Prostate gland (tissue), 2 donors: ENCODE results near the gene SLC1A1. TPM values are rescaled to one million over a fixed set of nuclear protein-coding genes. Genes with fewer than 3 reads are reported as not detected.
A peak's percentile ranks its signal among the peaks of the same experiment; 100 is the strongest.
"Not testable (repeated sequence)": the region's sequence is repeated elsewhere in the genome, so short reads cannot be mapped to it uniquely, and the experiment has no call there.

ENCODE experiments used
- DNase-seq: peaks from one replicate; pipeline ENCODE4 v3.0.0-alpha.2; 2019; ENCODE audit warnings: low spot score
- H3K27ac ChIP-seq, 2 donors: fragments of 200-600 bp; sonication (generic); 2 replicates each; pipeline ENCODE4 v1.5.1; 2017 to 2019
- H3K27me3 ChIP-seq: fragments of 200-600 bp; sonication (generic); replicated peaks from 2 replicates; pipeline ENCODE4 v1.5.1; 2019; ENCODE audit not compliant: insufficient read depth
- H3K36me3 ChIP-seq, 2 donors: fragments of 200-600 bp; sonication (generic); 1 replicate in 1 of 2; 2 replicates in 1 of 2; pipeline versions ENCODE4 v1.5.1 to v1.8.1; 2017 to 2019
- H3K4me1 ChIP-seq: fragments of 200-600 bp; sonication (generic); replicated peaks from 2 replicates; pipeline ENCODE4 v1.5.1; 2019
- H3K4me3 ChIP-seq, 2 donors: fragments of 200-600 bp; sonication (generic); 2 replicates each; pipeline ENCODE4 v1.5.1; 2017 to 2019
- H3K9me3 ChIP-seq: fragments of 200-600 bp; sonication (generic); 2 replicates; pipeline ENCODE4 v1.5.1; 2017
- POLR2A ChIP-seq: fragments of 450-650 bp; IDR thresholded peaks from one replicate; pipeline ENCODE4 v1.6.1; 2016; ENCODE audit warnings: antibody characterized with exemption, mild to moderate bottlenecking
- POLR2AphosphoS5 ChIP-seq: sonication (generic); formaldehyde crosslinking; IDR thresholded peaks from one replicate; pipeline ENCODE4 v1.6.1; 2017; ENCODE audit warnings: antibody characterized with exemption
- WGBS: methylation state at CpG from one replicate; pipeline ENCODE4 v1.1.5; 2018; 5-methylcytosine and 5-hydroxymethylcytosine counted together
- intact Hi-C: fragments of 100-400 bp; cut with DNase I; formaldehyde crosslinking; loops from one replicate; pipeline ENCODE4 v1.14.2; 2022
- total RNA-seq, 2 donors: library from RNA; depleted of rRNA; stranded (reverse); fragments of >200 nt; gene quantifications; one replicate each; pipeline ENCODE4 v1.1.0, GENCODE V29; 2016
- TF ChIP-seq, protein P1 (sequence below), 4 experiments: fragments of 200-600 bp in 2 of 4; fragments of 450-650 bp in 2 of 4; sonication (generic) in 2 of 4; IDR thresholded peaks; 1 replicate in 3 of 4; 2 replicates in 1 of 4; pipeline ENCODE4 v1.5.1; 2016 to 2019; ENCODE audit warnings: antibody characterized with exemption in 4 of 4, mild to moderate bottlenecking in 2 of 4, moderate library complexity in 2 of 4

SLC1A1 gene
- total RNA-seq, 2 donors from 2014 or later, result 2.9 to 13.1 TPM

DNA sequence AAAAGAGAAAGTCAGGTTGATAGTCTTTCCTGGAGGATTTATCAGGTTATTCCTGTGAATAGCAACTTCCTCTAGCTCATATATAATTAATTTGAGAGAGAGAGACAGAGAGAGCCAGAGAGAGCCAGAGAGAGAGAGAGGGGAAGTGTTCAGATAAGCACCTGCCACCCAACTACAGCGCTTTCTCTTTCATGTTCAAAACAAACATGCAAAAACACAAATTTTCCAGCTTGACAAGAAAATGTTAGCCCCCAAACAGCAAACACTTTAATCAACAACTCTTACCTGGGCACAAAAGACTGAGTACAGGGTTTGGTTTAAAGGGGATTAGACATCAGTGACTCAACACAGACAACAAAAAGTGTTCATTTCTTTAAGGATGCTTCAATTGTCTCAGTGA lies 110.1 kb downstream of the SLC1A1 start:
- Histone ChIP-seq H3K27me3 (no peaks in the 10 kb centered on the region), H3K27ac (peak overlapping the region; percentile 32 to 68), H3K9me3 (no peaks in the 10 kb centered on the region), H3K36me3 (no peaks in the 10 kb centered on the region), H3K4me3 (no peak overlapping the region), H3K4me1 (no peaks in the 10 kb centered on the region)
- DNase-seq, result no peak
- intact Hi-C loops, result loop anchor here (5.0 kb wide), 2 partner anchors 37 to 108 kb away; partner anchors contain the start of gene SLC1A1
- 54% methylated on average over 1 of the region's 1 CpG for WGBS
- TF ChIP-seq POLR2A (no peak), POLR2AphosphoS5 (no peak)
- TF ChIP-seq, protein P1, sequence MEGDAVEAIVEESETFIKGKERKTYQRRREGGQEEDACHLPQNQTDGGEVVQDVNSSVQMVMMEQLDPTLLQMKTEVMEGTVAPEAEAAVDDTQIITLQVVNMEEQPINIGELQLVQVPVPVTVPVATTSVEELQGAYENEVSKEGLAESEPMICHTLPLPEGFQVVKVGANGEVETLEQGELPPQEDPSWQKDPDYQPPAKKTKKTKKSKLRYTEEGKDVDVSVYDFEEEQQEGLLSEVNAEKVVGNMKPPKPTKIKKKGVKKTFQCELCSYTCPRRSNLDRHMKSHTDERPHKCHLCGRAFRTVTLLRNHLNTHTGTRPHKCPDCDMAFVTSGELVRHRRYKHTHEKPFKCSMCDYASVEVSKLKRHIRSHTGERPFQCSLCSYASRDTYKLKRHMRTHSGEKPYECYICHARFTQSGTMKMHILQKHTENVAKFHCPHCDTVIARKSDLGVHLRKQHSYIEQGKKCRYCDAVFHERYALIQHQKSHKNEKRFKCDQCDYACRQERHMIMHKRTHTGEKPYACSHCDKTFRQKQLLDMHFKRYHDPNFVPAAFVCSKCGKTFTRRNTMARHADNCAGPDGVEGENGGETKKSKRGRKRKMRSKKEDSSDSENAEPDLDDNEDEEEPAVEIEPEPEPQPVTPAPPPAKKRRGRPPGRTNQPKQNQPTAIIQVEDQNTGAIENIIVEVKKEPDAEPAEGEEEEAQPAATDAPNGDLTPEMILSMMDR (IDR thresholded peaks at IDR 0.05), result no peak

GRCh38 chr9:4603830-4604229 lies 113.6 kb downstream of the SLC1A1 start:
- 90% methylated on average over 5 of the region's 5 CpGs for WGBS
- DNase-seq, result no peak
- H3K4me1 ChIP-seq, result no peaks in the 10 kb centered on the region
- no peak overlapping the region for H3K4me3 ChIP-seq
- no peaks in the 10 kb centered on the region for H3K9me3 ChIP-seq
- intact Hi-C loops, result loop anchor here (5.0 kb wide), 2 partner anchors 33 to 112 kb away; partner anchors contain the start of gene SLC1A1
- TF ChIP-seq POLR2AphosphoS5 (no peak), POLR2A (no peak)
- TF ChIP-seq, protein P1 (IDR thresholded peaks at IDR 0.05), result no peak
- no peaks in the 10 kb centered on the region for H3K27me3 ChIP-seq
- H3K27ac ChIP-seq, result no peak overlapping the region
- no peaks in the 10 kb centered on the region for H3K36me3 ChIP-seq

- H3K4me1 ChIP-seq, result no peaks in the 10 kb centered on the region
- TF ChIP-seq POLR2A (no peak), POLR2AphosphoS5 (peak; percentile 30)
- TF ChIP-seq, protein P1 (IDR thresholded peaks at IDR 0.05), result peak; percentile 44 to 85 (median 72)
- no peaks in the 10 kb centered on the region for H3K9me3 ChIP-seq
- no peak overlapping the region for H3K4me3 ChIP-seq
- peak; percentile 75 for DNase-seq
- intact Hi-C loops, result loop anchor here (5.0 kb wide), 2 partner anchors 33 to 112 kb away; partner anchors contain the start of gene SLC1A1
- H3K27ac ChIP-seq, result no peak overlapping the region
- H3K27me3 ChIP-seq, result no peaks in the 10 kb centered on the region
- no peaks in the 10 kb centered on the region for H3K36me3 ChIP-seq
Observed at GRCh38 chr9:4604678-4605095, 114.4 kb downstream of the SLC1A1 start.

- DNase-seq, H3K4me3 ChIP-seq, H3K27ac ChIP-seq, H3K36me3 ChIP-seq, H3K9me3 ChIP-seq, H3K27me3 ChIP-seq, H3K4me1 ChIP-seq, intact Hi-C loops: not testable (repeated sequence)
- 66% methylated on average over 10 of the region's 15 CpGs for WGBS
Observed at GRCh38 chr9:4606033-4606432, 115.8 kb downstream of the SLC1A1 start.

DNA sequence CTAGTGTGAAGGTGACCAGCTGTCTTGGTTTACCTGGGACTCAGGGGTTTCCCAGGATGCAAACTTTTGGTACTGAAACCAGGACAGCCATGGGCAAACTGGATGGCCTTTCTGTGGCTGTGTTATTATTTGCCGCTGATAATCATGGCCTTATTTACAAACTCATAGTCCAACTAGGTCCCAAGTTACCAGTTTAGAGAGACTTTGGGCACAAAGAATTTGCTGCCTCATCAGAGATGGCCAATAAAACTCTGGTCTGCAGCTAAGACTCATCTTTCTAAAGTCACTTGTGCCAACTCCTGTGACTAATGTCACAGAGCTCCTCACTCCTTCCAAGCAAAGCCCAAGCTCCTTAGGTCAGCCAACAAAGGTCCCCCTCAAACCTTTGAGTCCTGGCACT lies 124.4 kb downstream of the SLC1A1 start:
- no peak overlapping the region for H3K4me3 ChIP-seq
- H3K4me1 ChIP-seq, result no peaks in the 10 kb centered on the region
- no peaks in the 10 kb centered on the region for H3K36me3 ChIP-seq
- no peak overlapping the region for H3K27ac ChIP-seq
- no peak for TF ChIP-seq POLR2AphosphoS5
- TF ChIP-seq, protein P1 (IDR thresholded peaks at IDR 0.05), result no peak
- TF ChIP-seq POLR2A, result no peak
- no peak for DNase-seq
- H3K9me3 ChIP-seq, result no peaks in the 10 kb centered on the region
- intact Hi-C loops, result no loop called here
- 86% methylated on average over 1 of the region's 1 CpG for WGBS
- H3K27me3 ChIP-seq, result no peaks in the 10 kb centered on the region
